ENCODE results near the gene PLAU. TPM values are rescaled to one million over a fixed set of nuclear protein-coding genes. Genes with fewer than 3 reads are reported as not detected.

Gene PLAU
- total RNA-seq, 1 donor from 2014 or later: 90.2 TPM

DNA sequence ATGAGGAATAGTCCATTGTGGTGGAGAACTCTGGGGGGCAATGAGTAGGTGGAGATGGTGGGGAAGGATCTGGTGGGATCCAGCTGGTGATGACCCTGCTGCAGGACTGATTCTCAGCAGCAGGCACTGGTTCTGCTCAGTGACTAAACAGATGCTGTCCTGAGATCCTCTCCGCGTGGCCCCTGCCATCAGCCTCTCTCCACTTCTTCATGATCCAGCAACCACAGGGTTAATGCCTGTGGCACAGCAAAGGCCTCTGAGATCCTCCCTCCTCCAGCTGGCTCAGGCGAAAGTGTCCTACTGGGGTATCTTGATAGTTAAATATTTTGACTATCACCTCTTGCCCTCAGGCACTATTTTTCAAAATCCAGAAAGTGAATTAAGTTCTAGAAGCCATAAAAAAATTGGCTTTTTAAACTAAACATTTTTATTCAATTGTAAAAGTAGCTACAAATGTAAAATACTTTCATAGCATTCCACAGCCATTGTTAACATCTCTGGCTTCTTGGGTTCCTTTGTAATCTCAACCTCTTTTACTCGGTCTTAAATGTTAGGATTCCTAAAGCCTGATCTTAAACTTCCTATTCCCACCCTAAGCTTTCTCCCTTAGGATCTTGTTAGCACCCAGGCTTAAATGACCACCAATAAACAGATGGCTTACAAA lies 13.1 kb downstream of the PLAU start:
- Histone ChIP-seq H3K4me2 (ENCODE audit: low read length) (no peak overlapping the region), H3K9me3 (ENCODE audit: insufficient read depth, low read depth, low read length) (no peaks in the 10 kb centered on the region), H3K79me2 (ENCODE audit: insufficient read depth, low read length) (no peaks in the 10 kb centered on the region), H3K4me3 (ENCODE audit: insufficient read depth, low read depth, low read length) (no peak overlapping the region), H3K9ac (ENCODE audit: low read length) (no peak overlapping the region), H3K36me3 (ENCODE audit: insufficient read depth, low read length) (no peaks in the 10 kb centered on the region), H3K27ac (ENCODE audit: low read depth, low read length) (no peak overlapping the region), H3K4me1 (ENCODE audit: insufficient read depth, low read length) (no peaks in the 10 kb centered on the region), H3K27me3 (ENCODE audit: insufficient read depth, low read length) (no peaks in the 10 kb centered on the region), H4K20me1 (ENCODE audit: insufficient read depth, low read length) (no peaks in the 10 kb centered on the region), H2AFZ (ENCODE audit: low read depth, low read length) (no peak overlapping the region)
- FAIRE-seq (no peak), DNase-seq (ENCODE audit: low read depth) (no peak)
- no peaks in the 10 kb centered on the region for H3K36me3 Mint-ChIP-seq (ENCODE audit: low read depth, unreplicated experiment)
- peaks cover 2% of the 10 kb centered on the region for H3K4me1 Mint-ChIP-seq (ENCODE audit: low read depth, unreplicated experiment)
- TF ChIP-seq, protein P1, sequence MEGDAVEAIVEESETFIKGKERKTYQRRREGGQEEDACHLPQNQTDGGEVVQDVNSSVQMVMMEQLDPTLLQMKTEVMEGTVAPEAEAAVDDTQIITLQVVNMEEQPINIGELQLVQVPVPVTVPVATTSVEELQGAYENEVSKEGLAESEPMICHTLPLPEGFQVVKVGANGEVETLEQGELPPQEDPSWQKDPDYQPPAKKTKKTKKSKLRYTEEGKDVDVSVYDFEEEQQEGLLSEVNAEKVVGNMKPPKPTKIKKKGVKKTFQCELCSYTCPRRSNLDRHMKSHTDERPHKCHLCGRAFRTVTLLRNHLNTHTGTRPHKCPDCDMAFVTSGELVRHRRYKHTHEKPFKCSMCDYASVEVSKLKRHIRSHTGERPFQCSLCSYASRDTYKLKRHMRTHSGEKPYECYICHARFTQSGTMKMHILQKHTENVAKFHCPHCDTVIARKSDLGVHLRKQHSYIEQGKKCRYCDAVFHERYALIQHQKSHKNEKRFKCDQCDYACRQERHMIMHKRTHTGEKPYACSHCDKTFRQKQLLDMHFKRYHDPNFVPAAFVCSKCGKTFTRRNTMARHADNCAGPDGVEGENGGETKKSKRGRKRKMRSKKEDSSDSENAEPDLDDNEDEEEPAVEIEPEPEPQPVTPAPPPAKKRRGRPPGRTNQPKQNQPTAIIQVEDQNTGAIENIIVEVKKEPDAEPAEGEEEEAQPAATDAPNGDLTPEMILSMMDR (IDR thresholded peaks at IDR 0.05; ENCODE audit: insufficient read depth, low read depth, low read length): no peak
- H3K9me3 Mint-ChIP-seq (ENCODE audit: unreplicated experiment): peaks cover 14% of the 10 kb centered on the region
- H3K27ac Mint-ChIP-seq (ENCODE audit: unreplicated experiment): no peak overlapping the region
- peaks cover 6% of the 10 kb centered on the region for H3K27me3 Mint-ChIP-seq (ENCODE audit: low read depth, unreplicated experiment)
- H3K4me3 Mint-ChIP-seq (ENCODE audit: unreplicated experiment): no peak overlapping the region

DNA sequence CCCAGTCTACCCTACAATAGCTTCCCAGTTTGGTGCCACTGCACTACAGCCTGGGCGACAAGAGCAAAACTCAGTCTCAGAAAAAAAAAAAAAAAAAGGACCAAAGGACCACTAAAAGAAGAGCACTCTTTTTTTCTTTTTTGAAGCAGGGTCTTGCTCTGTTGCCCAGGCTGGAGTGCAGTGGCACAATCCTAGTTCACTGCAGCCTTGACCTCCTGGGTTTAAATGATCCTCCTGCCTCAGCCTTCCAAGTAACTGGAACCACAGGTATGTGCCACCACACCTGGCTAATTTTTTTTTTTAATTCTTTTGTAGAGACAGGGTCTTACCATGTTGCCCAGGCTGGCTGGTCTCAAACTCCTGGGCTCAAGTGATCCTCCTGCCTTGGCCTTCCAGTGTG lies 14.0 kb downstream of the PLAU start:
- Histone ChIP-seq H3K36me3 (ENCODE audit: insufficient read depth, low read length) (no peaks in the 10 kb centered on the region), H3K9ac (ENCODE audit: low read length) (no peak overlapping the region), H3K4me1 (ENCODE audit: insufficient read depth, low read length) (no peaks in the 10 kb centered on the region), H3K9me3 (ENCODE audit: insufficient read depth, low read depth, low read length) (no peaks in the 10 kb centered on the region), H4K20me1 (ENCODE audit: insufficient read depth, low read length) (no peaks in the 10 kb centered on the region), H3K4me2 (ENCODE audit: low read length) (no peak overlapping the region), H3K4me3 (ENCODE audit: insufficient read depth, low read depth, low read length) (no peak overlapping the region), H2AFZ (ENCODE audit: low read depth, low read length) (no peak overlapping the region), H3K79me2 (ENCODE audit: insufficient read depth, low read length) (no peaks in the 10 kb centered on the region), H3K27me3 (ENCODE audit: insufficient read depth, low read length) (no peaks in the 10 kb centered on the region), H3K27ac (ENCODE audit: low read depth, low read length) (no peak overlapping the region)
- Mint-ChIP-seq H3K4me3 (ENCODE audit: unreplicated experiment) (peak overlapping the region; percentile 5), H3K27ac (ENCODE audit: unreplicated experiment) (no peak overlapping the region), H3K9me3 (ENCODE audit: unreplicated experiment) (peaks cover 13% of the 10 kb centered on the region), H3K36me3 (ENCODE audit: low read depth, unreplicated experiment) (no peaks in the 10 kb centered on the region), H3K27me3 (ENCODE audit: low read depth, unreplicated experiment) (peaks cover 6% of the 10 kb centered on the region), H3K4me1 (ENCODE audit: low read depth, unreplicated experiment) (peaks cover 2% of the 10 kb centered on the region)
- no peak for FAIRE-seq
- TF ChIP-seq, protein P1 (IDR thresholded peaks at IDR 0.05; ENCODE audit: insufficient read depth, low read depth, low read length): no peak
- no peak for TF ChIP-seq EZH2 (IDR thresholded peaks at IDR 0.05; ENCODE audit: insufficient read depth, low read length)
- no peak for DNase-seq (ENCODE audit: low read depth)

DNA sequence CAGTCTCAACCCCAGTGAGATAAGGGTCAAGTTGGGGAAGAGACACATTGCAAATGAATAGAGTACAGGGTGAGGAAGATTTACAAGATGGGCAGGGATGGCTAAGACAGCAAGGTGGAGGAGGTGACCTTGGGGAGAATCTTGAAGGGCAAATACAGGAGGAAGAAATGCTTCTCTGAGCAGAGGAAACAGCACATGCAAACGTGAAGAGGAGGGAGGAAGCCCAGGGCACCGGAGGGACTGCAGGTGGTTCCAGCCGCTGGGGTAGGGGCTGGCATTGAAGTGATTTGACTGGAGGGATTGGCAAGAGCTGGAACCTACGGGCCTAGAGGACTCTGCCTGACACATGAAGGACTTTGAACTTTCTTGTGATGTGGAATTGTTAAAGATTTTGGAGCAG lies 14.6 kb downstream of the PLAU start:
- Histone ChIP-seq H3K79me2 (ENCODE audit: insufficient read depth, low read length) (no peaks in the 10 kb centered on the region), H4K20me1 (ENCODE audit: insufficient read depth, low read length) (no peaks in the 10 kb centered on the region), H3K9ac (ENCODE audit: low read length) (no peak overlapping the region), H3K4me2 (ENCODE audit: low read length) (no peak overlapping the region), H3K27ac (ENCODE audit: low read depth, low read length) (no peak overlapping the region), H3K36me3 (ENCODE audit: insufficient read depth, low read length) (no peaks in the 10 kb centered on the region), H3K4me3 (ENCODE audit: insufficient read depth, low read depth, low read length) (no peak overlapping the region), H2AFZ (ENCODE audit: low read depth, low read length) (no peak overlapping the region), H3K9me3 (ENCODE audit: insufficient read depth, low read depth, low read length) (no peaks in the 10 kb centered on the region), H3K4me1 (ENCODE audit: insufficient read depth, low read length) (no peaks in the 10 kb centered on the region), H3K27me3 (ENCODE audit: insufficient read depth, low read length) (no peaks in the 10 kb centered on the region)
- DNase-seq (ENCODE audit: low read depth) (no peak), FAIRE-seq (no peak)
- TF ChIP-seq, protein P1 (IDR thresholded peaks at IDR 0.05; ENCODE audit: insufficient read depth, low read depth, low read length): no peak
- H3K9me3 Mint-ChIP-seq (ENCODE audit: unreplicated experiment): peaks cover 13% of the 10 kb centered on the region
- peaks cover 2% of the 10 kb centered on the region for H3K4me1 Mint-ChIP-seq (ENCODE audit: low read depth, unreplicated experiment)
- peaks cover 6% of the 10 kb centered on the region for H3K27me3 Mint-ChIP-seq (ENCODE audit: low read depth, unreplicated experiment)
- H3K36me3 Mint-ChIP-seq (ENCODE audit: low read depth, unreplicated experiment): no peaks in the 10 kb centered on the region
- no peak overlapping the region for H3K27ac Mint-ChIP-seq (ENCODE audit: unreplicated experiment)
- H3K4me3 Mint-ChIP-seq (ENCODE audit: unreplicated experiment): peak overlapping the region; percentile 29
